Ramos (cell line): ENCODE measurements around the gene ZFP36.

Experiments used
- in situ Hi-C: fragments of 300-500 bp; cut with MboI; formaldehyde crosslinking; loops from one replicate; pipeline ENCODE4 v1.14.3; 2022; ENCODE audit warnings: low sequenced_read_pairs; ENCODE audit not compliant: unreplicated experiment

The ZFP36 gene

GRCh38 chr19:39403331-39404312 is 3.0 kb upstream of the ZFP36 start:
- in situ Hi-C loops = no loop called here

- in situ Hi-C loops = no loop called here
Observed at GRCh38 chr19:39405261-39405957, 1.2 kb upstream of the ZFP36 start.

DNA sequence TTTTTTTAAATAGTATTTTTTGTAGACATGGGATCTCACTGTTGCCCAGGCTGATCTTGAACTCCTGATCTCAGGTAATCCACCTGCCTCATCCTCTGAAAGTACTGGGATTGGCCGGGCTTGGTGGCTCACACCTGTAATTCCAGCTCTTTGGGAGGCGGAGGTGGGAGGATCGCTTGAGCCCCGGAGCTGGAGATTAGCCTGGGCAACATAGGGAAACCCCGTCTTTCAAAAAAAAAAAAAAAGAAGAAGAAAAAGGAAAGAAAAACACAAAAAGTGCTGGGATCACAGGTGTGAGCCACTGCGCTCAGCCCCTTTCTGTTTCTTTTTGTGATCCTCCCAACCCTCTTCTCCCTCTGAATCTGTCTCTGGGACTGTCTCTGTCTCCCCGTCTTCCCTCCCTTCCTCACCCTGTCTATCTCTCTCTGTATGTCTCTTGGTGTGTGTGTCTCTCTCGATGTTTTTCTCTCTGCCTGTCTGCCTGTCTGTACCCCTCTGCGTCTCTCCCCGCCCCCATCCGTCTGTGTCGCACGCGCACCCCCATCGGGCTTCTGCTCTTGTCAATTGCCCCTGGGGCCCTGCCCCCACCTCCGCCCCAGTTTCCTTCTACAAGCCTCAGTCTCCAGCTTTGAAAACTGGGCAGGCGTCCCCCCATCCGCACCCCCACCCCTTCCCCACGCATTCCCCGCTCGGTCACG is 540 bp upstream of the ZFP36 start:
- in situ Hi-C loops = no loop called here

GRCh38 chr19:39407410-39407659 is 688 bp downstream of the ZFP36 start:
- in situ Hi-C loops = no loop called here

GRCh38 chr19:39407660-39408391 is 1.2 kb downstream of the ZFP36 start:
- in situ Hi-C loops = no loop called here

GRCh38 chr19:39408392-39409207 is 2.0 kb downstream of the ZFP36 start:
- in situ Hi-C loops = no loop called here

GRCh38 chr19:39409208-39410016 is 2.8 kb downstream of the ZFP36 start:
- in situ Hi-C loops = loop anchor here (10.0 kb wide), 1 partner anchor 295 kb away; no protein-coding TSS in a partner anchor

- in situ Hi-C loops = loop anchor here (10.0 kb wide), 1 partner anchor 295 kb away; no protein-coding TSS in a partner anchor
Observed at GRCh38 chr19:39410017-39410830, 3.6 kb downstream of the ZFP36 start.

GRCh38 chr19:39410831-39411080 is 4.1 kb downstream of the ZFP36 start:
- in situ Hi-C loops = loop anchor here (10.0 kb wide), 1 partner anchor 296 kb away; no protein-coding TSS in a partner anchor

DNA sequence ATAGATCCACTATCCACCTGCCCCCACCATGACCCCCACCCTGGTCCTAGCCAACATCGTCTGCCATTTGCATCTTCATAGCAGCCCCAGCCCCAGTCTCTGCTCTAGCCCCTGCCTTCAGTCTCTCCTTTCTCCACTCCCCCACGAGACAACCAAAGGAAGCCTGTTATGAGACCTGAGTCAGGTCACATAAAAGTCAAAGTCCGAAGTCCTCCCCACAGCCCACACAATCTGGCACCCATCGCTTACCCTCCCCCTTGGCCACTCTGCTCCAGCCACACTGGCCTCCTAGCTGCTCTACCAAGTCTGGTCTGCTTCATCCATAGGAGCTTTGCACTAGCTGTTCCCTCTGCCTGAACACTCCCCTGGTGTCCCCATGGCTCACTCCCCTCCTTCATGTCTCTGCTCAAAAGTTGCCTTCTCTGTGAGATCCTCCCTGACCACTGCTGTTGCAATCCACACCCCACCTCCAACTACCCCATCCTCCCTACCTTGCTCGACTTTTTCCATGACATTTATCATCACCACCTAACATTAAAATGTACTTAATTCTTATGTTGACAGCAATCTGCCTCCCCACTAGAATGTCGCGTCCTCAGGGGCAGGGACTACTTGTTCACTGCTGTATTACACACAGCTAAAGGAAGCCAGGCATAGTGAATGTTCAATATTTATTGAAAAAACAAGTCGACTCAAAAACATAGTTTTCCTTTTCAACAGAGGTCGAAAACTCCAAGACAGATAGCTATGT is 4.6 kb downstream of the ZFP36 start:
- in situ Hi-C loops = loop anchor here (10.0 kb wide), 1 partner anchor 296 kb away; no protein-coding TSS in a partner anchor

- in situ Hi-C loops = loop anchor here (10.0 kb wide), 1 partner anchor 297 kb away; no protein-coding TSS in a partner anchor
Observed at GRCh38 chr19:39411832-39412099, 5.1 kb downstream of the ZFP36 start.

DNA sequence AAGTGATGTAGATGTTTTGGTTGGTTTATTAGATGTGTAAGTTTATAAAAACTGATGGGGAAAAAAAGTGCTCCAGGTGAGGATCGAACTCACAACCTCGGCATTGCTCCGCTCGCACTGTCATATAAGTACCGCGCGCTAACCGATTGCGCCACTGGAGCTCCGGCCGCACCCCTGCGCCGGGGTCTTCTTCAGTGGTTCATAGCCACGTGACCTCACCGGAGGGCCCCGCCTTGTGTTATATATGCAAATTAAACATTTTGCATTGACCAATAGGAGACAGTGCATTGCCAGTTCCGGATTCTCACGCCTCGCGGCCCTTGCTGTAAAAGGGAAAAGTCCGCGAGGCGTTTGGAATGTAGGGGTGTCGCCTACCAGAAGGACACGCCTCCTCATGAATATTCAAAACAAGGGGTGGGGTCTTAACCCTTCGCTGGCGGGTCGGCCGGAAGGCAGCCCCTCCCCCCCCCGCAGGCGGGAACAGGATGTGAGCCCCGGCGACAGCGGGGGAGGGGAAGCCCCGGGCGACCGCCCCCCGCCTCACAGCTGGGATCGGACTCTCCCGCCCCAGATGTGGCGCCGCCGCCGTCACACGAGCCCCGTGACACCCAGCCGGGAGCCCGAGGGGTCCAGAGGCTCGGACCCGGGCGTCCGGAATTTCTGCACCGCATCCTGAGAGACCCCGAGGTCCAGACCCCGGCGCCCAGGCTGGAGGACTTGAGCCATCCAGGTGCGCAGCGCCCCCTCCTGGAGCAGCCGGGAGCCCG is 5.6 kb downstream of the ZFP36 start, which contains the start of gene PLEKHG2:
PLEKHG2 (plus strand) TSS at position 570 of the 767 bp plus-strand sequence. CDS start 1,418 bp downstream, outside the sequence.
- in situ Hi-C loops = loop anchor here (10.0 kb wide), 1 partner anchor 297 kb away; no protein-coding TSS in a partner anchor

DNA sequence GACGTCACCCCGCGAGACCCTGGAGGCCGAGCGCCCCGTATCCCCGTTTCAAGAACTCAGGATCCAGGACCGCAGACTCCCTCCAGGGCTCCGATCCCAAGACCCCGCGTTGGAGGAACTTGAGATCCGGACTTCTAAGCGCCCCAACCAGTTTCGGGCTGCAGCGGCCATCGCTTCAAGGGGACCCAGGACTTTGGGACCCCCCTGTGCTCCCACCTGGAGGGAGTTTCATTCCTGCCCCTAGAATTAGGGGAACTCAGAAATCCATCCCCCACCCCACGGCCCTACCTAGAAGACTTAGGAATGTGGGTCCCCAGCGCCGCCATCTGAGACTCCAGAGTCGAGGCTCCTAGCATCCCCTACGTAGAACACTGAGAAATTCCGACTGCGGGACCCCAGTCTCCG is 6.2 kb downstream of the ZFP36 start:
- in situ Hi-C loops = loop anchor here (10.0 kb wide), 1 partner anchor 298 kb away; no protein-coding TSS in a partner anchor

DNA sequence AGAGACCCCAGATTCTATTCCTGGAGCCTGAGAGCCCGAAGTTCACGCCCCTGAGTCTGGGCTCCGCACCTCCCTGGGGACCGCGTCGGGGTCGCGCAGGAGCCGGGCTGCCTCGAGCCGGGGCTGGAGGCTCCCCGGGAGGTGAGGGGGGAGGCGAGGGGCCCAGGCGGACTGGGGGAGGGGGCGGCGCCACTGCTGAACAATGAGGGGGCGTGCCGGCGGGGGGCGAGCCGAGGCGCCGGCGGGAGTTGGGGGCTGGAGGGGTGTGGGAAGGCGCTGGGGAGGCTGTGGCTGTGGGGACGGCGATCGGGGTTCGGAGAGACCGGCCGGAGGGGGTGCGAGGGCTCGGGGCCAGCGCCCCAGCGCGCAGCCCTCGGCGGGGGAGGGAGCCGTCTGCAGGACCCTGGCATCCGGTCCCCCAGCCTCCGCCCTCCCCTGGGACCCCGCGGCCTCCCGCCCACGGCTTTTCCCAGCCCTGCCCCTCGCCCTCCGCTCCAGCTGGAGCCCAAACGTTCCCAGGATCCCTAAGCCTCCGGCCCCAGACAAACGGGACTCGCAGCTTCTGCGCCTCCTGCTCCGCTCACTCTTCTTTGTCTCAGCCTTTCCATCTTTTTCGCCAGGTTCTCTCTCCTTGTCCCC is 6.7 kb downstream of the ZFP36 start:
- in situ Hi-C loops = loop anchor here (10.0 kb wide), 1 partner anchor 299 kb away; no protein-coding TSS in a partner anchor

- in situ Hi-C loops = loop anchor here (10.0 kb wide), 1 partner anchor 299 kb away; no protein-coding TSS in a partner anchor
Observed at GRCh38 chr19:39413911-39414608, 7.4 kb downstream of the ZFP36 start.
